HG03432 (cell line): ENCODE data around the gene TBX3.

Experiments
- ATAC-seq: cut with Tn5 transposase; IDR thresholded peaks from one replicate; pipeline ENCODE4 v1.9.1; 2021; ENCODE audit warnings: mild to moderate bottlenecking, moderate library complexity; ENCODE audit not compliant: unreplicated experiment

Gene TBX3

DNA sequence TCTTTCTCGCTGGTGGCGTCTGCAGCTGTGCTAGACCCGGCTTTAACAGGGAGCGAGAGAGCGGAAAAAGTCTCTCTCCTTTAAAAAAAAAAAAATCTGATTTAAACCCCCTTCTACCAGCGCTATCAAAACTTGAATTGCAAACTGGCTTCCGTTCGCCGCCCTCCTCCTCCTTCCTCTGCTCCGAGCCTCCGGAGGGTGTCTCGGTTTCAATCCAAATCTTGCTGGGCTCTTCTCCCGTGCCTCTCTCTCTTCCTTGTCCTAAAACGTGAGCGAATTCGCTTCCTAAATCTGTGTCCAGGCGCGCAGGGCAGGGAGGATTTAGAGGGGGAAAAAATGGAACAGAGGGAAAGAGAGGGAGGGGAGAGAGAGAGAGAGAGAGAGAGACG, 272 bp downstream of the TBX3 start:
- no peak for ATAC-seq

DNA sequence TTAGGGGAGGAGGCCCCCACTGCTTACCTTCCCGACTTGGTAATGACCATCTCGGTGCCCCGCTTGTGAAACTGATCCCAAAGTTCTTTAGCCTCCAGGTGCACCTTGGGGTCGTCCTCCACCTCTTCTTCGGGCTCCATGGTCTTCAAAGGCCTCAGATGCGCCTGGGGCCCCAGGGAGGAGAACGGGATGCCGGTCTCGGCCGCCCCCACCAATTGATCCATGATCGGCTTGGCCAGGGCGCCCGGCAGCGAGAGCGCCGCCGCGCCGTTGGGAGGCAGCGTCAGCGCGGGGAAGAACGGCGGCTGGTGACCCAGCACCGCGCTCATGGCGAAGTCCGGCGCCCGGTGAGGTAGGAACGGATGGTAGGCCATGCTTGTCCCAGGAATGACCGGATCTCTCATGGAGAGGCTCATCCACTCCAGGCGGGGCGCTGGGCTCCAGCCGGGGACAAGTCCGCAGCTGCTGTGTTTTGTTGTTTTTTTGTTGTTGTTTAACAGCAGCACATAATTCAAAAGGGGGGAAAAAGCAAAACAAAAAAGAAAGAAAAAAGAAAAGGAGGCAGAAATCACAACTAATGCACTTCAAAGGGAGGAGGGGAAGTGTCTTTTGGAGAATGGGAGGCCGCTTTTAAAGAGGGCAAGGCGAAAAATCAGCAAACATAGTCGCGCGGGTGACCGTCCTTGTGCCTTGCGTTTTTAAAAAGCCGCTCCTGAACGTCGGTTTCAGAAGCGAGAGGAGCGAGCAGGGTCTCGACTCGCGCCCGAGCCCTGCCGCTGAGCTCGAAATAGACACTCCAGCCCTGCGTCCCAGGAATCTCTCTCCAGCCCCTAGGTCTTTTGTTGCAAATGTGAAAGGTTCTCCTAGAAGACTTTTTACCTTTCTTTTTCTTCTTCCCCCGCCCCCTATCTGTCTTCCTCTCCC, 928 bp downstream of the TBX3 start:
- no peak for ATAC-seq

DNA sequence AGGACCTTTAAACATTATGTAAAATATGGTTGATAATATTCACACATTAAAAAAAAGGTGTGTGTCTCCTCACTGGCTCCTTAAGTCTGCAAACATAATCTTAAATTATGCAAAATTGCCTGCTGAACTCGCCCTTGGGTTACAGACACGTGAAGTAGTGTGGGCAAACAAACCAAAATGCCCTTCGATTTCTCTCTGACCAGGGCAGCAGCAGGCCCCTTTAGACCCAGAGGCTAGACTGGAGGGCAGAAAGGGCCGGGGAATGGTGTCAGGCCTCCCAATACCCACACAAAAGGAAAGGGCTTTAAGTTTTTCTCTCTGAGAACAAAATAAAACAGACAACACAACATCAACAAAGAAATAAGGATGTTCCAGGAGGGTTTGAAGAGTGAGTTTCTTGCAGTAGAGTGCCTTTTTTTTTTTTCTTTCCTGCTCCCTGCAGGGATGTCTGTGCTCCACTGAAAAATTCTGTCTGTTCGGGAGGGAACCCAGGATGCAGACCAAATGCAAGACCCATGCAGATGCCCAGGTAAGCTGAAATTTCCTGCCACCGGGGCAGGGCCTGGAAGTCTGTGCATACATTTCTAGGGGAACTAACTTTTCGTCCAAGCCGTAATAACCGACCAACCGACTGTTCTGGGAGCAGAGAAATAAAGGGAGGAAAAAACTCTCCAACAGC, 1.7 kb downstream of the TBX3 start:
- ATAC-seq, result no peak

DNA sequence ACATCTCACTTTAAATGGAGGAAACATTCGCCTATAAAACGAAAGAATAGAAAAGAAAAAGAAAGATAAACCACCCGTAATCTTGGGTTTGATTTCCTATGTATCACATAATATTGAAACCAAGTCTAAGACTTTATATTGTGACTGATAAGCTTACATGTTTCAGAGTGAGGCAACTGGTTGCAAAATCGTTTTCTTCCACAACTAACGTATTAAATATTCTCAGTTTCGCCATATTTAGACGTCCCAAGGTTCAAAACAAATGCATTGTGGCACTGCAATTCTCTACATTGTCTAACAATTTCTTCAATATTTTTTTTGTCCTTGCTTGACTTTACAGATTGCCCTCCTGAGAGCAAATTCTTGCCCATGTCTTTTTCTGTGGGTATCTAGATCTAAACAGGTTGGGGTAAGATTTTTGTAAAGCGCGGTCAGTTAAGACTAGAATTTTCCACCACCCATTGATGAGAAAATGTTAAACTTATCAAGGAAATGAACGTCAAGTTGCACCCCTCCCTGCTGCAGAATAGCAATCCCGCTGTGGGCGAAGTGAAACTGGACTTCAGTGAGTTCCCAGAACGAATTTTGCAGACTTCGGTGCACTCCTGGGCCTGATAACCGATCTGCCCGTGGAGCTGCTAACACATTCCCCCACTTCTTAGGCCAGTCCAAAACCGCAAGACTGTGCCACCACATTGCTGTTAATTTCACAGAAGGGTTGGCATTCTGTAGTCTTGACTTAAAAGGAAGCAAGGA, 2.7 kb downstream of the TBX3 start:
- ATAC-seq, result no peak

DNA sequence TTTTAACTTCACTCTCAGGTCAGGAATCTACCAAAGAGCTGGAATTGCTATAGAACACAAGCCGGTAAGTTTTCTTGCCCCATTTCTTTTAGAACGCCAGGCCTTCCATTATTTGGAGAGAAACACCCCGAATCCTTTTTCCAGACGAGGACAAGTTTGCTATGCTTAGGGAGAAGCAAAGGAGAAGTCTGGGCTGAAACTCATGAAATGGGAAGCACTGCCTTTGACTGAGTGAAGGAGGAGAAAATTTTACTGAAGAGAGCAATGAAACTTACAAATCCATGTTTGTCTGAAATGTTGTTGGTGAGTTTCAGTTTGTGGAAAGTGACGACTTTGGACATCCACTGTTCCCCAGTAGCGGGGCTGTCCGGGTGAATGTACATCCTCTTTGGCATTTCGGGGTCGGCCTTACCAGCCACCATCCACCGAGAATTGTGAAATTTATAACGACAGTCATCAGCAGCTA, 3.3 kb downstream of the TBX3 start:
- ATAC-seq, result no peak

DNA sequence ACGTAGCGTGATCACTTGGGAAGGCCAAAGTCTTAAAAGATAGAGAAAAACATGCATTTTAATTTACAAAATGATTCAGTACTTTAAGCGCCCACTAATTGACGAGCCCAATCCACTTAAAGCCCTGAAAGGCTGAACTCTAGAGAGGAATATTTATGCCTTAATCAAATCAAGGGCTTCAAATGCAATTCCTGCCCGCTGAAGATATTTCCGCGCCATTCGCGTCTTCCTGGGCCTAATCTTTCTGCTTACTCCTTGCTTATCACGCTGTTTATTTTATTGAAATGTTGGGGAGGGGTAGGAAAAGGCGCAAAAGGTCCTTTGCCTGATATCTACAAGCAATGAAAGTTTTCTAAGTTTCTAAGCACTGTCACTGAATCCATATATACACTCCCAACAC, 4.0 kb downstream of the TBX3 start:
- no peak for ATAC-seq

DNA sequence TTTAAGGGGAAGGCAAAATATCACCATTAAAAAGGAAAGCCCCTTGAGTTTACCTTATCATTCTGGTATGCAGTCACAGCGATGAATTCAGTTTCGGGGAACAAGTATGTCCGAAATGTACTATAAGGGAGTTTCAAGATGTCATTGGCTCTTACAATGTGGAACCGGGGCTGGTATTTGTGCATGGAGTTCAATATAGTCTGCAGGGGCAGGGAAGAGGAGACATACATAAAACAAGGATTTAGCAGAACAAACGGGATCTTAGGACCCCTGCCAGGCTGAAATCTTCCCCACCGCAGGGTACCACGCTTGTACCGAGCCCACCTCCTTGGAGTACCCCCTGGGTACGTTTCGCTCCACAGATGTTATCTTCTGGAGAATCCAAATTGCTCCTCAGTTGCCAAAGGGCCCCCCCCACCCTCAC, 4.5 kb downstream of the TBX3 start:
- ATAC-seq, result no peak

DNA sequence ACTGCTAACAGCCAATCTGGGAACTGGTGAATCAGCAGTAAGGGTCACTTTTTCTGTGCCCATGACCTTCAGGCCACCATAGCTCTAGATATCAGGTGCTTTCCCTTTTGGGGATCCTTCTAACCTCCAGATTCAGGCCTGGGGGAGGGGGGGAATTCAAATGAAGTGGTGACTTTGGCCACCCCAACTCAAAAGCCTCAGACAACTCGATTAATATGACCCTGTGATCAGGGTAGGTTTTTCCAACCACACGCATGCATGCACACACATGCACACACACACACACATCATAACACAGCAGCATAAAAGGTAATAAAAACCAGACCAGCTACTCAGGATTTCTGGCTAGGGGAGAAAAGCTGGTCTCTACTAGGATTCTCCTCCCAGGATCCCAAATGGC, 5.3 kb downstream of the TBX3 start:
- no peak for ATAC-seq

DNA sequence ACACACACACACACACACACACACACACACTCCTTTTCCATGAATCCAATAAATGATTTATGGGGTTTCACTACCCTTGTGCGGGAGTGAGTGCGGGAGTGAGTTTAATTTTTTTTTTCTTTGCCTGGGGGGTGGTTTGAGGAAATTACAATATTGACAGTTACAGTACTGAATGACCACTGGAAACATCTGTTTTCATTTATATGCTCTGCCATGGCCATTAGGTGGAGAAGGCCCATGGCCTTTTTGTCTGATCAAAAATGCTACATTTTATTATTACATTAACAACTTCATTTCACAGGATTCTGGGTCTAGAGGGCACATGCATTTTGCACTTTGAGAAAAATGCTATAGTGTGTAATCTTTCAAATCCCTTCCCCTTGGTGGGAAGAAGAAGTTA, 5.9 kb downstream of the TBX3 start:
- ATAC-seq, result no peak

DNA sequence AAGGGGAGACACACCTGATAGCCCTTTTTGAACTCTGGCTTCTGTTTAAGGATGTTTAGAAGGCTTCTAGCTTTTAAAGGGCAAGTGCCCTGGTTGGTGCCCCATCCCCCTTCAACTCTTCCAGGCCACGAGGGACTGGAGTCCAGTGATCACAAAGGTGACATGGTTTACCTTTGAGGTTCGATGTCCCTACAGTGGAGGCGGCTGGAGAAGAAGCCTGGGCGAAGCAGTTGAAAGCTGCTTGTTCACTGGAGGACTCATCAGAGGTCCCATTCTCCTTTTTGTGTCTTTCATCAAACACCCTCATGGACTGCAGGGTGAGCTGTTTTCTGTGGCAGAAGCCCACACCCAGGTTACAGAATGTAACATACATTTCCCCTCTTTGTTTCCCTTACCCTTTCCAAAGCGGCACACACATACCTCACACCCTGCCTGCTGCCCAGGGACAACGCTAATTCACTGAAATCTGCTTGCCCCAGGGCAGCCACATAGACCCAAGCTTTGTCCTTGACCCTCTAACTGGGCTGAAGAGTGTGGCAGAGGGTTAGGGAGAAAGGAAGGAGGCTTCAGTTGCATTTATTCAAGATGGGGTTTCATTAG, 7.7 kb downstream of the TBX3 start:
- no peak for ATAC-seq

DNA sequence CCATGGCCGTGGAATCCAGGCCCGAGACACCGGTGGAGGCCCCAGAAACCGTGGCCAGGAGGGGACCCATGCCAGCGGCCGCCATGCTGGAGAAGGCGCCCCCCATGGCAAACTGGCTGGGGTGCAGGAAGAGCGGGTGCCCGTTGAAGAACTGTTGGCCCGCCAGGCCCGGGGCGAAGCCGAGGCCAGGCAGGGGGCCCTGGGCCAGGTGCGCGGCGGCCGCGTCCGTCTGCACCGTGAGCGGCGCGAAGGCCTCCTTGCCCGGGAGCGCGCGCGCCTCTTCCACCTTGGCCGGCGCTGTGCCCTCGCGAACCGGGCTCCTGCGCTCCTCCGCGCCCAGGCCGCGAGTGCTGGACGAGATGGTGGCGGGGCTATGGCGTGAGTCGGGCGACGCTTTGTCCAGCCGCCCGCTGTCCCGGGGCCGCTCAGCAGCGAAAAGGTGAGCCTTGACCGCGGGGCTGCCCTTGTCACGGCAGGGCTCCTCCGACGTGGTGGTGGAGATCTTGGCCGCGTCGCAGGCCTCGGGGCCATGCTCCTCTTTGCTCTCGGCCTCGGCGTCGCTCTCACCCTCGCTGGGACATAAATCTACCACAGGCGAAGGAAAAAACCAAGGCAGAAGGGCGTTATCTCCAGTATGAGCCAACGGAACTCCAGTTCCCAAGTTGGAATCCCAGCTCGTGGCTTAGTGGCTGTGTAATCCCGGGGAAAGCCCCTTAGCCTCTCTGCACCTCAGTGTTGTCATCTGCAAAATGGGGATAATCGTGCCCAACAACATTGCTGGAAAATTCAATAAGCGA, 9.5 kb downstream of the TBX3 start:
- ATAC-seq, result no peak

DNA sequence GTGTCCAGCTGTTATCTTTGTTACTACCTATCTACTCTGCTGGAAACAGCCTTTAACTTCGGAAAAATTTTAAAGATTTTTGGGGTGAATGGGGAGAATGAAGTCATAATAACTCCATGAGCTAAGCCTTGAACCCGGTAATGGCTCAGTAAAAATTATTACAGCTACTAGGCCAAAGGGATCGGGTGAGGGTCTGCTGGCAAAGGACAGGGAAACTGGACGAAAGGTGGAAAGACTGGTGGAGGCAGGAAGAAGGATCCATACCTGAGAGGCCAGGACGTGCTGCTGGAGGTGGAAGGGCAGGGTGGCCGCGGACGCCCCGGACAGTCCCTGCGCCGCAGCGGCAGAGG, 10.1 kb downstream of the TBX3 start:
- no peak for ATAC-seq

DNA sequence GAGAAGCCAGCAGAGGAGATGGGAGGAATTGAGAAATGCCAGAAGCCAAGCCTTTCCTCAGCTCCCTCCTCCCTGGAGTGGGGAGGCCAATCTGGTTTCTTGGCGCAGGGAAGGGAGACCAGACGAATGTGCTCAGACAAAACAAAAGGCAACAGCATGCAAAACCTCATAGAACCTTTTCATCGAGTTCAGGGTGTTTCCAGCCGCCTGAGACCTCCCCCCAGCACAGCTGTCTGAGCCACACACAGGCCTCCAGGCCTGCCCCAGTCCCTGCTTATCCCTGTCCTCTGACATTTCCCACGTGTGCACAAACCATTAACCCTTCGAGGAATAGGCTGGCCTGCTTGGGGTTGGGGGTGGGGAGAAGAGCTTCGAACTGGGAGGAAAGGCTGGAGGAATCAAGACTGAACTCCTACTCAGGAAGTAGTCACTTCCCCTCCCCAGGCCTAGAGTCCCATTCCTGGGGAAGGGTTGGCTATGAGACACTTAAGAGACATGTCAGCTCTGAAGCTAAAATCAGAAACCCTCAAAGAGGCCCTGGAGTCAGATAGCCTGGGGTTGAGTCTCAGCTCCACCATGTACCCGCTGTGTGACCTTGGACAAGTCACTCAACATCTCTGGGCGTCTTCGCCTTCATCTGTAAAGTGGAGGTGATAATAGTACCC, 10.7 kb downstream of the TBX3 start:
- no peak for ATAC-seq

DNA sequence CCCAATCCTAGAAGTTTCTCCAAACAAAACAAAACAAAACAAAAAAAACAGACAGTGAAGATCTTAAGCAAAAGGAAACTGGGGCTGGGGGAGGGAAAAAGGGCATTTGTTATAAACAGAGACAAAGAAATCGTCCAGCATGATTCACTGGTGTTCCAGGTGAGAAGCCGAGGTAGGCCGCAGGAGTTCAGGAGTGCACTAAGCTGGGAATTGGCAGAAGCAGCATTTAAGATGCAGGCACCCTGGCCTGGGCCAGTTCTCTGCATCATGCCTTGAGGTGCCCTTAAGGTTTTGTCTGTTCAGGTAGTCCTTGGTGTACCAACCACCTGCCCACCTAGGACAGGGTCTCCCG, 11.2 kb downstream of the TBX3 start:
- ATAC-seq, result no peak

DNA sequence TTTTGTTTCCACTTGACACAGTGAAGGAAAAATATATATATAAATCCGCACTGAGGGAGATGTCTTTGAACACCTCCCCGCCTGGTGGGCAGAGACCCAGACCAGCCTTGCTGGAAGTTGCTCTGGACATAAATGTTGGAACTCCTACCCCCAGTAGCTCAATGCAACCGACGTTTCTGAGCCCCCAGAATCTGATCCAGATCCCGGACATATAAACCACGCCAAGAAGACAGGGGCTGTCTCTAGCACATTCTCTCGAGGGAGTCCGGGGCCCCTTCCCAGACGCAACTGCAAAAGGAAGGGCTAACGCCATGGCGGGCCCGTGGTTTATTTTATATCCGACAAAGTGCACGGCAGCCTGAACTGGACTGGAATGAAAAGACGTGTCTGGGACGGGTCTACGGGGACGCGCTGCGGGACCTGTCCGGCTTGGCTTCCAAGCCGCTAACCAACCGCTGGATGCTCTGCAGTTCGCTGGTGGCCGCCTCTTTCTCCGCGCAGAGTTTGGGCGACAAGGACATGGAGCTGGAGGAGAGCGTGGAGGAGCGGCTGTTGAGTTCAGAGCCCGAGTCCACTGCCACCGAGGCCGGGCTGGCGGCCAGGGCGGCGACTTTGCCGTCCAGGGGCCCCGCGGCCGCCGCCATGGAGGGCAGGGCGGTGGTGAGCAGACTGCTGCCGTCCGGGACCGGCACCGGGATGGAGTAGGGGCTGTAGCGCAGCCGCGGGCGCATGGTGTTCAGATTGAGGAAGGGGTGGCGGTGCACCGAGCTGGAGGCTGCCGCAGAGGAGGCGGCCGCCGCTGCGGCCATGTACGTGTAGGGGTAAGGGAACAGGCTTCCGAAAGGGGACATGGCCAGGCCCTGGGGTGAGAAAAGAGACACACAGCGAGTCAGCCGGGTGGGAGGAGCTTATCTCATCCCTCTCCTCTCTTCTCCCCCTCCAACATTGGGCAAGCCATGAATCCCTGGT, 12.2 kb downstream of the TBX3 start:
- ATAC-seq, result no peak

DNA sequence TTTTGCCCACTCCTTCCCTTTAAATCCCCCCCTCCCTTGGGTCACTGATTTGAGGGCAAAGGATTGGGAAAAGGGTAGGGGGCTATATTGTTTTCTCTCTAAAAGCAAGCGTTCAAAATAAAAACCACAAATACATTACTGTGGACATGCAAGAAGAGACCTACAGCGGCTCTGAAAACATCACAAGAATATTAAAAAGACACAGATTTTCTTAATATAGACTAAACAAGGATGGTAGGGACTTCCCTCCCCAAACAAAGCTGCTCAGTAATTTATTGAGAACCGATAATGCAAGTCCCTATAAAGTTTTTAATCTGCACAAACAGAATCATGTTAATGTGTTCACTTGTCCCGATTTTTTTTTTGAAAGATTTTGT, 12.9 kb downstream of the TBX3 start:
- ATAC-seq, result no peak

DNA sequence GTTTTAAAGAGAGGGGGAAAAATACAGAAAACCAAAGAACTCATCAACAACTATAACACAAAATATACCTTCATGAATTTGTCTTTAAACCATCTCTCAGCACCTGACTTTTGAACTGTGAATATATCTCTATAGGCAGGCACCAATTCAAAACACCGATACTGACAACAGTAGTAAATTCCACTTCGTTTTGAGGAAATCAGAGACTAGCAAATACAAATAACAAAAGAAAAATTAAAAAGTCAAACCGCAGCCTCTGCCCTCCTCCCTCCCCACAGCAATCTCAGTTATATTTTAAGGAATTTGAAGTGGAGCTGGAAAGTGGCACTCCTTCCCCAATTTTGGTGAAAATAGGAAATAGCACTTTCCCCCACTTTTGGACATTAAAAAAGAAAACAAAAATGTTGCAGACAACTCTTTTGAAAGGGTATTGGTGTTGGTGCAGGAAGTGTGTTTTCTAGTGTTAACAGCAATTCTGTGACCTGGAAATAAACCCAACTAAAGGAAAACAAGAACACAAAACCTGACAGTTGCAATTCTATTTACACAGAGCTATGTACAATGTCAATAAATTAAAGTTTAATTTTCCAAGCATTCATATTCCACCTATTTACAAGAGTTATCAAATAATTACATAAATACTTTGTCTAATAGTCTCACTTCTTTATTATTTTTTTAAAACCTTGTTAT, 13.5 kb downstream of the TBX3 start:
- ATAC-seq, result no peak
